Inflammatory macrophage treated with lipopolysaccharide for 4 hours (primary cell): Measurements from ENCODE around the gene SLC25A29.
"Not testable (repeated sequence)": the region's sequence is repeated elsewhere in the genome, so short reads cannot be mapped to it uniquely, and the experiment has no call there.

ENCODE experiments used
- DNase-seq: peaks from one replicate; pipeline ENCODE4 v3.0.0-alpha.2; 2020

The SLC25A29 gene

DNA sequence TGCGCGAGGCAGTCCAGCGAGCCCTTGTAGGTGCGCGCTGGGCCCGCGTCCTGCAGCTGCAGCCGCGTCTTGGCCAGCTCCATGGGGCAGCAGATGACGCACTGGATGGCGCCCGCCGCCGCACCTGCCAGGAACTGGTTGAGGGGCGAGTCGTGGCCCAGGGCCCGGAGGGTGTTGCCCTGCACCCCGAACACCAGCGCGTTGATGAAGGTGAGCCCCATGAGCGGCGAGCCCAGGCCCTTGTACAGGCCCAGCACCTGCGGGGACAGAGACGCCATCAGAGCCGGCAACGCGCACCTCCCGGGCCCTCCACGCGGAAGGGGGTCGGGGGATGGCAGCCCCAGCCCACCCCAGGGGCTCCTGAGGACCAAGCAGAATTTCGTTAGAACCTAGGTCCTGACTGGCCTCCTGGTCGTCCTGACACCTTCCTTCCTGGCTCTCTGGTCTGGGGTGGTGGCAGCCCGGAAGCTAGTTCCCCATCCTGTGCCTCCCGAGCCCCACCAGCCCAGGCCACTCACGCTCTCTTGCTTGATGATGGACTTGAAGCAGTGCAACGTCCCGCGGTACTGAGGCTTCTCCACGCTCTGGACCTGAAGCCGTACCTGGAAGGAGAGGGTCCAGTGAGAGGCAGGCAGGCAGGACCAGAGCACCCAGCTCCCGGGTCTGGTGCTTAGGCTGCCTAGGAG lies 13.3 kb downstream of the SLC25A29 start:
- no peak for DNase-seq

DNA sequence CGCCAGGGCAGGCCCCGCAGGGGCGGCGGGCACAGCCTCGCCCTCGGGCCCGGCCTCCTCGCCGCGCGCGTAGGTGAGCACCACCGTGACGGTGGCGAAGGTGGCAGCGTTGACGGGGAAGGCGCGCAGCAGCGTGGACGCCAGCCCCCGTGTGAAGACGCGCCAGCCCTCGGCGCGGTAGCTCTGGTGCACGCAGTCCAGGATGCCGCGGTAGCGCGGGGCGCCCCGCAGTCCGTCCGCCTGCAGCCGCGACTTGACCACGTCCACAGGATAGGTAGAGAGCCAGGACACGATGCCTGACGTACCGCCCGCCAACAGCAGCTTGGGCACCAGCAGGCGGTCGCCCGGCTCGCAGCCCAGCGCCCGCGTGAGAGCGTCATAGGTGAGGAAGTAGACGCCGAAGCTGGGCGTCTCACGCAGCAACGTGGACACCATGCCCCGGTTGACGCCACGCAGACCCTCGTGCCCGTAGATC lies 13.9 kb downstream of the SLC25A29 start:
- no peak for DNase-seq

DNA sequence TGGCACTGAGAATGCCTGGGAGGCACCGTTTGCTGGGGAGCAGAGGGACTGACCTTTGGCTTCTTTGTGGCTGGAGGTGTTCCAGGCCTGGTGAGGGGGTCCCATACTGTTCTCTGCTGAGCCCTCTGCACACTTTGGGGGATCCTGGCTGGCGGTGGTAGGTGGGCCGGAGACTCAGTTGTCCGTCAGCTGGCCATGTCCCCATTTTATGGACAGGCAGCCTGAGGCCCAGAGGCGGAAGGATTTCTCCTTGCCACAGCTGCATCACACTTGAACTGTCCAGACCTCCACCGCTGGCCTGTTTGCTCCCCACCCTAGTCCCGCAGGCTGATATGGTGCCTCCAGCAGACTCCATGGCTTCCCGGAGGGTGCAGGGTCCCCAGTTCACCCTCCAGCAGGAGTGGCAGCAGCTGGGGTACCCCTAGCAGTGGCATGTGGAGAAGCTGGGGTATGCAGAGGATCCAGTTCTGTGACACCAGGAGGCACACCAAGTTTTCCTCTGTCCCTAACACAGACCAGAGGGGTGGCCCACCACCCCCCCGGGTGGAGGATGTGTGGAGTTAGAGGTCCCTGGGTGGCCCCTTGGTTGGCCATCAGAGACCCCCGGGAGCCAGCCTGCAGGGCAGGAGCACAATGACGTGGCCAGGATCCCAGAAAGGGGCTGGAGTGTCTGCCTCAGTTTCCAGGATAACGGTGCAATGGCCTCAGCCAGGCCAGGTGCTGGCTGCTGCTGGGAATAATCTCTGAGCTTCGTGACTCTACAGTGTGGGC lies 14.8 kb downstream of the SLC25A29 start:
- no peak for DNase-seq

DNA sequence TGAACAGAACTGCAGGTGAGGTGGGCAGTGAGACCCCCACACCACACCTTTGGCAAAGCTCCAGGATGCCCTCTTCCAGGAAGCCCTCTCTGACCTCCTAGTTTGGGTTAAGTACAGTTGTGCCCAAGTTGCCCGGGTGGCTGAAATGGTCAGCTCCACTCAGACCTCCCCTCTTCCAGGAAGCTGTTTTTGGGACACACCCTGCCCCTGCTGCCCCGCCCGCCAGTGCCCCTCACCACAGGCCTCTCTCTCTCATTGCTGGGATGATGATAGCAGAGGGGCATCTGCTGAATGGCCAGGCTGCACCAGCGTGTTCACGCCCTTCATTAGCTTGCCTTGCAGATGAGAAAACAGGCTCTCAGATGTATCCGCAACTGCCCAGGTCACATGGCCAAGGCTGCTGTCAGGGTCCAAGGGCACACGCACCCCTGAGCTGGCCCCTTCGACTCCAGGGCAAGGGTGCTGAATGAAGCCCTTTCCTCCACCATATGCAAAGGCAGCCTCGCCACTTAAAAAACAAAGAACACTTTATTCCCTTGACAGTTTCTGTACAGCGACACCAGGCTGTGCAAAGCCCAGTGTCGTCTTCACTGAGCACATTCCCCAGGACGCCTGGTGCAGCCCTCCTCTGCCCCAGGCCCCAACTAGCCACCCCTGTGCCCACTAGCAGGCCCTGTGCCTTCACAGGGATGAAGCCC lies 15.5 kb downstream of the SLC25A29 start:
- DNase-seq: no peak

DNA sequence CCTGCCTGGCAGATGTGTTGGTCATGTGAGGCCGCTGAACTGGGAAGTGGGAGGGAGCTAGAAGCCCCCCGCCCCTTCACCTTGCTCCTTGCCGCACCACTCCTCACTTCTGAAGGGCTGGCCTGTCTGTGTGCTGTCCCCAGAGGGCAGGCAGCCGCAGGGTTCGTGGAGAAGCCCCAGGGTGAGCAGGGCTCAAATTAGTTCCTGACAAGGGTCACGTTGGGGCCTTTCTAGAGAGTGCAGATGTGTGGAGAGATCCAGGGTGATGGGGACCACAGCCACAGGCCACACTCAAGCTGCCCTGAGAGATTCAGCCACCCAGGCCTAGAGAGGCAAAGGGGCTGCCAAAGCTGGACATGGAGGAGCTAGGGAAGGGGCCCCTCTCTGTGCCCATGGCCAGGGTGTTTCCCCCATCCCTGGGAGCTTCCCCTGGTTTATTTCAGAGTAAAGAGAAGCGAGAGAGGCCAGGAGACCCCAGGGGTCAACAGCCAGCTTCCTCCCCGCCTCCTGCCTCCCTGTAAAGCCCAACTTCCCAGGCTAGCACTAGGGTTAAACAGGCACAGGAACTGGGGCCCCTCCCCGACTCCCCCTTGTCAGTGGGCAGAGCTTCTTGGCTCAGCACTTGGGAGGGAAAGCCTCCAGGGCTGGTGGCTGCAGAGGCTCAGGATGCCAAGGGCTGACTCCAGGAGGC lies 16.2 kb downstream of the SLC25A29 start:
- no peak for DNase-seq

DNA sequence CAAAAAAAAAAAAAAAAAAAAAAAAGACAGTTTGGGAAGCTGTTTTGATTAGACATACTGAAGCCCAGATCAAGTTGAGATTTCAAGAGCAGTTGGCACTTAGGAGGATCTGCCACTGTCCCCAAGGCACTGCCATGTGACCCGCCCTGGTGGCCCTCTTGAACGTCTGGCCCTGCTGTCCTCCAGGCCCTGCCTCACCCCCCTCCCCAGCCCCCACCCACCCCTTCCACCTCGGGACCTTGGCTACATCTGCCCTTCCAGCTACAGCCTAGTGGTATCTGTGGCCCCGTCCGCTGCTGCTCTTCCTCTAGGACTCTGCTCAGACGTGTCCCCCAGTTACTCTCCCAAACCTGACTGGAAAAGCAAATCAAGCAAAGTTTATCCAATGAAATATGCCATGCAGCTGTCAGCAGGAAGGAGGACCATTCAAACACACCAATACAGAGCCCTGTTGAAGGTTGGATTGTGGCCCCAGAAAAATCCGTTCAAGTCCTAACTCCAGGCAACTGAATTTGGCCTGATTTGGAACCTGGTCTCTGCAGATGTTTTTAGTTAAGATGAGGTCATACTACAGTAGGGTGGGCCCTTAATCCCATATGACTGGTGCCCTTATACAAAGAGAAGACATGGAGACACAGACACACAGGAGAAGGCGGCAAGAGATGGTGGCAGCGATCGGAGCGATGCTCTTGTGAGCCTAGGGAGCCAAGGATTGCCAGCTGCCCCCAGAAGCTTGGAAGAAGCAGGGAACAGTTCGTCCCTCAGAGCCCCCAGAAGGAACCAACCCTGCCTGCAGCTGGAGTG lies 17.7 kb downstream of the SLC25A29 start:
- no peak for DNase-seq

DNA sequence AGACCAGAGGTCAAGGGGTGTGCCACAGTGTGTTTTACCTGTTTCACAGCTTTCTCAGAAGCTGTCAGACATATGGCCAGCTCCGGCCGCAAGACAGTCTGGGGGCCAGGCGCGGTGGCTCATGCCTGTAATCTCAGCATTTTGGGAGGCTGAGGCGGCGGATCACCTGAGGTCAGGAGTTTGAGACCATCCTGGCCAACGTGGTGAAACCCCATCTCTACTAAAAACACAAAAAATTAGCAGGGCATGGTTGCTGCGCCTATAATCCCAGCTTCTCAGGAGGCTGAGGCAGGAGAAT lies 18.3 kb downstream of the SLC25A29 start:
- not testable (repeated sequence) for DNase-seq

DNA sequence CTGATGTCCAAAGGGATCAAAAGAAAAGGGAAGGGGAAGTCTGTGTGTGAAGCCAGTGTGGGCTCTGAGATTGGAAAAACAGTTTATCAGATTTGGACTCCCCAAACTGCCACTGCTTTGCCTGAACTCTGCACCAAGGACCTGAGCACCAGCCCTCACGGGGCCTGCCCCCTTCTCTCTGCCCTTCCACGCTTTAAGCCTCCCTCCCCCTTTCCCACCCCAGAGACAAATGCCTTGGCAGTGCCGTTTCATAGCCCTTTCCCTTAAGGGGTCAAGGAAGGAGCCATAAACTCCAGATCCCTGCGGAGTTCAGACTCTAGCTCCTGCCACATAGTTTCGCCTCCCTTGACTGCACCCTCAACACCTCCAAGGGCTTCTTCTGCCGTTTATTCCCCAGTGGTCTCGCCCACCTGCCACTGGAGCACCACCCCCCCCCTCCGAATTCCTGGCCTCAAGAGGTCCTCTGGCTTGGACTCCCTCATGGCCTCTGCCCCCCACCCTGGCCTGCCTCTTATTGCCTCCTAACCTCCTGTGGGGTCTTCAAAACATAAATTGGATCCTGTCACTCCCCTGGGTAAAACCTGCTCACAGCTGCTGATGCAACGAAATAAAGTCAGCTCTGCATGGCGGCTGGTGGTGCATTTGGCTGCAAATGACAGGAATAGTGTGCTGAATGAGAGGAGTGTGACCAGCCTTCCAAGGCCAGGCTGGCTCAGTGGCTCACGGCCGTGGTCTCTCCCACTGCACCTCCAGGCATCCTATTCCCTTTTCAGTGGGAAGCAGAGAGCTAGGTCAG lies 18.8 kb downstream of the SLC25A29 start:
- DNase-seq: no peak

DNA sequence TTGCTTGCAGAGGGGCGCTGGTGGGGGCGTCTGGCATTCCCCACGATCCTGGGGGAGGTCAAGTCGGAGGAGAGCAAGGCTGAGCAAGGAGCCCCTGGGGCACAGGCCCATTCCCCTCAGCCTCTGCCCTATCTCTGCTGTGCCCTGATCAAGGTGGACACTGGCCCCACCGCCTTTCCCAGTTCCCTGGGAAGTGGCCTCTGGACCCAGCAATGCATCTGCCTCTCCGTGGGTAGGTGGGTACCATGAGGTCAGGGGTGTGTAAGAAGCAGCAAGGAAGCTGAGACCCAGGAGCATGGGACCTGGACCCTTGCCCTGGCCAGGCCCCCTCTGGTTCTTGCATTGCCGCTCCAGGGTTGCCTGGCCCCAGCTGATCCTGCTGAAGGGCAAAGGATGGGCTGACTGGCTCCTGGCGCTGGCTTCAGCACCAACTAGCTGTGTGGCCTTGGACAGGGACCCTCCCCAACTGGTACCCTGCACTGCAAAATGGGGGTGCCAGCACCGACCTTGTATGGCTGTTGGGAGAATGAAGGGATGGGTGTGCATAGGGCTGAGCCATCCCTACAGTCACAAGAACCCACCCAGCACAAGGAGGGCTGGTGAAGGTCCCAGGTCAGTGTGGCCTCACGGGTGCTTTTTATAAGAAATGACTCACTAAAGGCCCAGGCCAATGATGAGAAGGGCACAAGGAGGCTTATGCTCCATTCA lies 19.6 kb downstream of the SLC25A29 start:
- DNase-seq: no peak

DNA sequence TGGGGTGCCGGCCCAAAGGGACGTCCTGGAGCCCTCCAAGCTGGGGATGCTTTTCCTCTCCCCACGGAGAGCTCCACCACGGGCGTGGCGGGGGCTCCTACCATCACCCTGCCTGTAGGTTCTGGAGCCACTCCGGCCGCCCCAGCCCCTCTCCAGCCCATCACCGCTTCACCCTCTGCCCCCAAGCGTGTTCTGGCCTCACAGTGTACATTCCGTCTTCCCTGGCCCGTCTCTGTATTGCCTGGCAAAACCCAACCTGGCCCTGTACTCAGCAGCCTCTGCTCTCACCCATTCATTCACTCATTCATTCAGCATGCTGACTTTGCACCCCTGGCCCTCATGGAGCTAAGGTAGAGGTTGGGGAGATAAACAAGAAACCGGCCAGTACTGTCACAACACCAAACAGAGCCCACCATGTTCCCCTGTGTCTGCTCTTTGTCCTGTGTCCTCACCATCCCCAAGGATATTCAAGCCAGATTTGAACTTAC lies 20.3 kb downstream of the SLC25A29 start:
- no peak for DNase-seq

DNA sequence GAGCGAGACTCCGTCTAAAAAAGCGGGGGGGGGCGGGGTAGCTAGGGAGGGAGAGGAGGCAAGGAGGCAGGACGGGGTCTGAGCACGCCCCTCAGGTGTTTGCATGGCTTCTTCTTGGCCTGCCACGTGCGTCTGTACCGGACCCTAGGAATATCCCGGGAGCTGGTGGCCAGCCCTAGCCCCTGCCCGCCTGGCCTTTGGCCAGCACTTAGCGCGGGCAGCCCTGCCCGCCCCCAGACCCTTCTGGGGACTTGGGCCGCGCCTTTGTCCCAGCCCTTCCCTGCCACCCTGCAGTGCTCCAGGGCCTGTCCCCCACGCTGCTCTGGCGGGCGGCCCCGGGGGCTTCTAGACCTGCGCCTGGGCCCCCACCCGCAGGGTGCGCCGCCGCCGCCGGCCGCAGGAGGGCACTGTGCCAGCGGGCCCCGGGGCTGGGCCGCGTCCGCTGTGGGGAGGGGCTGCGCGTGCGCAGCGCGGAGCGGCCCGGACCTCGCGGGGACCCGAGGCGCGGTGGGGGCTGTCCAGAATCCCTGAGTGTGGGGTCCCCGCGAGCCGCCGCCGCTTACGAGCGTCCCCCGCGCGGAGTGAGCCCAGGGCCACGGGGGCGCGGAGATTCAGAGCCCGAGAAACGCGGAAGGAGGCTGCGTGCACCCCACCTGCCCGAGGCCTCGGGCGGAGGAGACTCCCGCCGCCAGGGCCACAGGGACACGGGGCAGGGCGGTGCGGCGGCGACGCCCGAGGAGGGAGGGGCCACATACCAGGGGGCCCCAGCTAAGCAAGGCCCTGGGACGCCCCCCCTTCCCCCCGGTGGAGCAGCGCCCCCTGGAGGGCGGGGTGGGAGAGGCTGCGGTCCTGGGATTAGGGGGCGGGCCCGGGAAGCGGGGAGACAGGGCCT lies 21.0 kb downstream of the SLC25A29 start:
- peak; percentile 62 for DNase-seq

DNA sequence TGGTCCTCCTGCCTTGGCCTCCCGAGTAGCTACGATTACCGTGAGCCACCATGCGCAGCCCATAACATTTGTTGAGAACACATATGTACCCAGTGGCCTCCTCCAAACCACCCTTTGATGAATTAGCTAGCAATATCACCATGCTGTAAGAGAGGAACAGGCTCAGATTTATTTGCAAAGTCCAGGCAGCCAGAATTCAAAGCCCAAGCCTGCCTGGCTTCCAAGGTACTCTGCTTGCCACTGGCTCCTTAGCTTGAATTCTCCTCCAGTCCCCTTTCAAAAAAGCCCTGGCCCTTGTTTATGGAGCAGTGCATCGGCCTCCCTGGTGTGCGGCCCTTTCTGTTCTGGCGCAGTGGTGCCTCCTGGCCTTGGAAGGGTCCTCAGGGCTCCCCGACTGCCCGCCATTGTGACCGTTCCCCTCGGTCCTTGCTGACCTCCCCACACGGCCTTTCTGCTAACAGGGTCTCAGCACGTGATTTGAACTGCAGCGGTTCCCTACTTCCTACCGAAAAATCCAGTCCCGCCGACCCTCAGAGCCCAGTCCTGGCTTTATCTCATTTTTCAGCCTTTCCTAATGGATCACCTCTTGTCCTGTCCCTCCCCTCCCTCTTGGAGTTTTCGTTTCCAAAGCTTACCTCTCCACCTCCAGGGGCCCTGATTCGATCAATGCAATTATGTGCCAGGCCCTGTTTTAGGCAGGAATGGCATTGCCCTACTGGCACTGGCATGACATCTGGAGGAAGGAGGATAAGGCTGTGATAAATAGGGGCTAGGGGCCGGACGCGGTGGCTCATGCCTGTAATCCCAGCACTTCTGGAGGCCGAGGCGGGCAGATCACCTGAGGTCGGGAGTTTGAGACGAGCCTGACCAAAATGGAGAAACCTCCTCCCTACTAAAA lies 22.0 kb downstream of the SLC25A29 start:
- no peak for DNase-seq

DNA sequence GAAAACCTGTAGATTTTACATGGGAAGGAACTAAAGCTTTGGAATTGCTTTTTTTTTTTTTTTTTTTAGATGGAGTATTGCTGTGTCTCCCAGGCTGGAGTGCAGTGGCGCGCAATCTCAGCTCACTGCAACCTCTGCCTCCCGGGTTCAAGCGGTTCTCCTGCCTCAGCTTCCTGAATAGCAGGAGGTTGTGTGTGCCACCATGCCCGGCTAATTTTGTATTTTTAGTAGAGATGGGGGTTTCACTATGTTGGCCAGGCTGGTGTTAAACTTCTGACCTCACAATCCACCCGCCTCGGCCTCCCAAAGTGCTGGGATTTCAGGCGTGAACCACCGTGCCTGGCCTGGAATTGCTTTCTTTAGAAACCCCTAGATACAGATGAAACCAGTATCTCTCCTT lies 22.8 kb downstream of the SLC25A29 start:
- not testable (repeated sequence) for DNase-seq

DNA sequence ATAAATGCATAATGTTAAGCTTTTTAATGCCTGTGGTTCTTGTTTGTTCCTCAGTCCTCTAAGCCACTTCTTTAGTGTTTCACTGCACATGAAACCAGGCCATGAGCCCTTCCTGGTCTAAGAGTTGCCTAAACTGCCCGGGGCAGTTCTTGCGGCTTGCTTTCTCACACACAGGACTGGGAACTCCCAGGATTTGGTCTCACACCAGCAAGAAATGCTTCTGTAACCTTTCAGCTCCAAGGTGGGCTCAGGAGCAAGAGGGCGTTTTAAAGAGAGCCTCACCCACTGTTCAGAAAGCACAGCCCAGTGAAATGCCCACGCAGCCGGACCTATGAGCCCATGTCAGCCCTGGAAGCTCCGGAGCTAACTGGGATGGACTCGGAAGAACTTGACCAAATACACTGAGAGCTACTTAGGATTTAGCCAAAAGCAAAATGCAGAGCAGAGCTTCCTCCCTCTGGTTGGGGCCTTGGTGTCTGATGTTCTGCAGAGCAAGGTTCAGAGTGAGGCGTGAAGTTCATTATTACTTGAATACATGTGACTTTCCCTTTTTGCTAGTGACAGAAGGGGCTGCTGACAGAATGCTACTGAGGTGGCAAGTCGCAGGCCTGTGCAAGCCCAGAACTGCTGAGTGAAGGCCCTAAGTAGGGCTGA lies 23.4 kb downstream of the SLC25A29 start:
- no peak for DNase-seq

DNA sequence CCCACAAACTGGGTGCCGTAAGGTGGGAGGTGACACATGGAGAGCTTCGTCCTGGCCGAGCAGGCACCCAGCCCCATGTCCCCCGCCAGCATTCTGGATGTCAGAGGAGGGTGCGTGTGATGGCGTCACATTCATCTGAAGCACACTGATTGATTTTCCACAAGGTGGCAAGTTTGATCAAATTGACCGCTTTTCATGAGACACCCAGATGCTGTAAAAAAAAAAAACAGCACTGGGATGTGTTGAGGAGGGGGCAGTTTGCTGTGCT lies 24.2 kb downstream of the SLC25A29 start:
- no peak for DNase-seq

DNA sequence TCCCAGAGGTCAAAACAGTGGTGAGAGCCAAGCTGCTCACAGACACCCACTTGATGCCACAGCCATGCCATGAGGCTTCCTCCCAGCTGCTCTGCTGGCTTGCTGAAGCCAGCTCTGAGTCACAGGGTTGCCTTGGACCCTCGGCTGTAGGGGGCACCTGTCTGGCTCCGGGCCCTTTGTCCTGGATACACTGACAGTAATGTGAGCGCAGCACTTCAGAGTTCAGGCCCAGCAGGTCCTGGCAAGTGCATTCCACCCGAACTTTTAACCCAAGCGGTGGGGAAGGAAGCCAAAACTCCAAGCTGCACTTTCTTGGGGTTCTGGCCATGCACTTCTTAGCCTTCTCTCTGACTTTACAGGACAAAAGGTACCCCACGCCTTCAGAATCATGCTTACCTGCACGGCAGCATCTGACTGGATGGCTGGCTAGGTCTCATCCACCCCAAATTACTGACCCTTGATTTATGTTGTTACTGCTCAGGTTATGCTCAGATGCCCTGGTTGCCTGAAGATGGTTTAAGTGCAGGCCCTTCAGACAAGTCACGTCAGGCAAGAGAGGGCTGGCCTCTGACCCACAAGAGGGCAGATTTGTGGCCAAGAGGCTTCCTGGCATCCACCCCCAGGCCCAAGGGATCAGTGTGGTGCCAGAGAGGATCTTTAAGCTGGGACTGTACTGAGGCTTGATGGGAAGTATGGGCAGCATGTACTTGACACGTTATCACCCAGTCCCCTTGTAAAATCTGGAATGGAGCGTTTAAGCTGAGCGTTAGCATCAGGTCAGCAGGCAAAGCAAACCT lies 24.8 kb downstream of the SLC25A29 start:
- DNase-seq: no peak

DNA sequence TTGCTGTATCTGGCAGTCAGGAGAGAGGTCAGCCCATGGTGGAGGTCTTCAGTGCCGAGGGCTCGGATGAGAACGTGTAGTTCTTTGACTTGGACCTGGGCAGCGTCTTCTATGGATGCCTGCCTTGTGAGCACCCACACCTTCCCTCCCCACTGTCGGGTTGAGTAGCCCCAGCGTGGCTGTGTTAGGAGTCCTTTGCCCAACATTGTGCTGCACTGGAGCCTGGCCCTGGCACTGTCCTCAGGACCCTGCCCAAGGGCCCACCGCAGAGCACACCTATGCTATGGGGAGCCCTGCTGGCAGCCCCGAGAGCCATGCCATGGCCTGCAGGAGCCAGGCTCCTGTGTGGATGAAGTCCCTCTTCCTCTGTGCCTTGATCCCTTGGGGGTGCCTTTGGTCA lies 26.7 kb downstream of the SLC25A29 start:
- DNase-seq: no peak

DNA sequence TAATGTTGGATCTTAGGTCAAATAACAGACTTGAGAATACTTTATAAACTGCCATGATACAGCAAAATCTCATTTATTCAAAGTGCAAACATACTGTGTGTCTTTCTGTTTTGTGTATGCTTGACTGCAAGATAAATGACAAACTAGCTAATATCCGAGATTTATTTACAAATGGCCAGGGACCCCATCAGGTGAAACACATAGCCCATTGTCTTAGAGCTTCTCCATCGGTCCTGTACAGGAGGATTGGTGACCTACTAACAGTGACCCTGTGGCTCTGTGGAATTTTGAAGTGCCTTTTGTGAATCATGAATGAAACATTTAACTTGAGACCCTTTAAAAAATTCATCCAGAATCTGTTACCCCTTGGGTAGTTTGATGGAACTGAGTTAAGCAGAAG lies 27.1 kb downstream of the SLC25A29 start:
- DNase-seq: no peak
